HL-60 (cell line): Measurements from ENCODE around the gene CRYBG3.

Experiments used
- DNase-seq, 2 experiments: peaks; one replicate each; pipeline ENCODE4 v3.0.0-alpha.2; 2010 to 2020; ENCODE audit warnings: low read depth in 1 of 2, low spot score in 1 of 2
- H3K27ac ChIP-seq: fragments of 250-450 bp; sonication (Bioruptor Pico); replicated peaks from 2 replicates; pipeline ENCODE4 v1.5.1; 2020; ENCODE audit warnings: mild to moderate bottlenecking, moderate library complexity
- H3K27me3 ChIP-seq: fragments of 250-450 bp; sonication (Bioruptor Pico); 2 replicates; pipeline ENCODE4 v1.5.1; 2021; ENCODE audit warnings: mild to moderate bottlenecking, moderate library complexity; ENCODE audit not compliant: insufficient read depth, poor library complexity, severe bottlenecking
- H3K4me3 ChIP-seq: replicated peaks from 2 replicates; pipeline ENCODE4 v1.5.1; 2011; ENCODE audit warnings: mild to moderate bottlenecking, control low read depth, low read length; ENCODE audit not compliant: insufficient read depth
- CTCF ChIP-seq: IDR thresholded peaks from one replicate; pipeline ENCODE4 v1.5.1; 2011; ENCODE audit warnings: low read length, control low read depth, inconsistent platforms; ENCODE audit not compliant: insufficient read depth
- GABPA ChIP-seq: IDR thresholded peaks from 2 replicates; pipeline ENCODE4 v1.6.1; 2012; ENCODE audit warnings: low read depth
- POLR2AphosphoS5 ChIP-seq: IDR thresholded peaks from 2 replicates; pipeline ENCODE4 v1.6.1; 2012; ENCODE audit warnings: low read depth
- SPI1 ChIP-seq: IDR thresholded peaks from 2 replicates; pipeline ENCODE4 v1.6.1; 2012; ENCODE audit warnings: low read depth, mild to moderate bottlenecking, borderline replicate concordance
- TF ChIP-seq, protein P1 (sequence below): IDR thresholded peaks from 2 replicates; pipeline ENCODE4 v1.6.1; 2012; ENCODE audit warnings: low read depth; ENCODE audit not compliant: insufficient replicate concordance

CRYBG3 gene

DNA sequence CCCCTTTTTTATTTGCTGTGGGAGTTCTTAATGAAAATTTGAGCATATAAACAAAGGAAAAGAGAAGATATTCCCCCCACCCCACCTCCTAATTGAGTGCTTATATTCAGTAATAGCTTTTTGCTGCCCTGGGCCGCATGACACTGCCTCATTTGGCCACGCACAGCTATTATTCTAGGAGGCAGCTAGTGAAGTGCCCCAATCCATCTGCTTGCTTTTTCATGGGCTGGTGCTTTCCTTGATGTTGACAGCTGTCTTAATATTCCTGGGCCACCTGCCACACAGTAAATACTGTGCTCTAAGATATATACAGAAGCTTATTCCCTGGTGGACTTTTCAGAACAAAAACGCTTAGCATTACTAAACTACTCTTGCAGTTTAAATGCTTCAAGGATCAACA lies 3.8 kb upstream of the CRYBG3 start:
- no peaks in the 10 kb centered on the region for H3K27me3 ChIP-seq
- TF ChIP-seq POLR2AphosphoS5 (no peak), SPI1 (no peak), CTCF (no peak), GABPA (no peak)
- TF ChIP-seq, protein P1, sequence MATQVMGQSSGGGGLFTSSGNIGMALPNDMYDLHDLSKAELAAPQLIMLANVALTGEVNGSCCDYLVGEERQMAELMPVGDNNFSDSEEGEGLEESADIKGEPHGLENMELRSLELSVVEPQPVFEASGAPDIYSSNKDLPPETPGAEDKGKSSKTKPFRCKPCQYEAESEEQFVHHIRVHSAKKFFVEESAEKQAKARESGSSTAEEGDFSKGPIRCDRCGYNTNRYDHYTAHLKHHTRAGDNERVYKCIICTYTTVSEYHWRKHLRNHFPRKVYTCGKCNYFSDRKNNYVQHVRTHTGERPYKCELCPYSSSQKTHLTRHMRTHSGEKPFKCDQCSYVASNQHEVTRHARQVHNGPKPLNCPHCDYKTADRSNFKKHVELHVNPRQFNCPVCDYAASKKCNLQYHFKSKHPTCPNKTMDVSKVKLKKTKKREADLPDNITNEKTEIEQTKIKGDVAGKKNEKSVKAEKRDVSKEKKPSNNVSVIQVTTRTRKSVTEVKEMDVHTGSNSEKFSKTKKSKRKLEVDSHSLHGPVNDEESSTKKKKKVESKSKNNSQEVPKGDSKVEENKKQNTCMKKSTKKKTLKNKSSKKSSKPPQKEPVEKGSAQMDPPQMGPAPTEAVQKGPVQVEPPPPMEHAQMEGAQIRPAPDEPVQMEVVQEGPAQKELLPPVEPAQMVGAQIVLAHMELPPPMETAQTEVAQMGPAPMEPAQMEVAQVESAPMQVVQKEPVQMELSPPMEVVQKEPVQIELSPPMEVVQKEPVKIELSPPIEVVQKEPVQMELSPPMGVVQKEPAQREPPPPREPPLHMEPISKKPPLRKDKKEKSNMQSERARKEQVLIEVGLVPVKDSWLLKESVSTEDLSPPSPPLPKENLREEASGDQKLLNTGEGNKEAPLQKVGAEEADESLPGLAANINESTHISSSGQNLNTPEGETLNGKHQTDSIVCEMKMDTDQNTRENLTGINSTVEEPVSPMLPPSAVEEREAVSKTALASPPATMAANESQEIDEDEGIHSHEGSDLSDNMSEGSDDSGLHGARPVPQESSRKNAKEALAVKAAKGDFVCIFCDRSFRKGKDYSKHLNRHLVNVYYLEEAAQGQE, result no peak
- H3K27ac ChIP-seq, result no peak overlapping the region
- H3K4me3 ChIP-seq, result no peak overlapping the region
- no peak for DNase-seq

- no peak for DNase-seq
- Histone ChIP-seq H3K4me3 (no peak overlapping the region; the same call in 1 of the 2 replicates), H3K27ac (no peak overlapping the region), H3K27me3 (no peaks in the 10 kb centered on the region)
- TF ChIP-seq, protein P1, result no peak
- TF ChIP-seq GABPA, result no peak
- TF ChIP-seq POLR2AphosphoS5, result no peak
- no peak for TF ChIP-seq CTCF
- TF ChIP-seq SPI1, result no peak
These were observed 1.0 kb upstream of the CRYBG3 start for GRCh38 chr3:97820780-97821179.

GRCh38 chr3:97821287-97821773 lies 481 bp upstream of the CRYBG3 start:
- H3K27me3 ChIP-seq, result no peaks in the 10 kb centered on the region
- no peak overlapping the region for H3K27ac ChIP-seq
- peak in 1 of 2 experiments; percentile 54 for DNase-seq
- no peak for TF ChIP-seq POLR2AphosphoS5
- TF ChIP-seq SPI1, result no peak
- TF ChIP-seq GABPA, result no peak
- TF ChIP-seq CTCF, result no peak
- TF ChIP-seq, protein P1, result no peak
- peak overlapping the region; percentile 85 for H3K4me3 ChIP-seq
